Suprapubic skin (tissue), 4 donors: ENCODE results near the gene PEMT.

Source experiments
- EP300 ChIP-seq: sonication (generic); formaldehyde crosslinking; IDR thresholded peaks from one replicate; pipeline ENCODE4 v1.6.1; 2017; ENCODE audit warnings: antibody characterized with exemption
- POLR2A ChIP-seq, 2 donors: fragments of 450-650 bp; IDR thresholded peaks; one replicate each; pipeline ENCODE4 v1.6.1; 2017; ENCODE audit warnings: antibody characterized with exemption in 2 of 2, mild to moderate bottlenecking in 2 of 2, moderate library complexity in 2 of 2
- POLR2AphosphoS5 ChIP-seq, 3 donors: sonication (generic); formaldehyde crosslinking; IDR thresholded peaks; one replicate each; pipeline ENCODE4 v1.6.1; 2017; ENCODE audit warnings: antibody characterized with exemption in 3 of 3
- TF ChIP-seq, protein P1 (sequence below), 2 donors: fragments of 200-600 bp in 1 of 2; fragments of 450-650 bp in 1 of 2; sonication (generic) in 1 of 2; IDR thresholded peaks; one replicate each; pipeline ENCODE4 v1.5.1; 2016 to 2019; ENCODE audit warnings: antibody characterized with exemption in 2 of 2, mild to moderate bottlenecking in 1 of 2, moderate library complexity in 1 of 2

- TF ChIP-seq, protein P1, sequence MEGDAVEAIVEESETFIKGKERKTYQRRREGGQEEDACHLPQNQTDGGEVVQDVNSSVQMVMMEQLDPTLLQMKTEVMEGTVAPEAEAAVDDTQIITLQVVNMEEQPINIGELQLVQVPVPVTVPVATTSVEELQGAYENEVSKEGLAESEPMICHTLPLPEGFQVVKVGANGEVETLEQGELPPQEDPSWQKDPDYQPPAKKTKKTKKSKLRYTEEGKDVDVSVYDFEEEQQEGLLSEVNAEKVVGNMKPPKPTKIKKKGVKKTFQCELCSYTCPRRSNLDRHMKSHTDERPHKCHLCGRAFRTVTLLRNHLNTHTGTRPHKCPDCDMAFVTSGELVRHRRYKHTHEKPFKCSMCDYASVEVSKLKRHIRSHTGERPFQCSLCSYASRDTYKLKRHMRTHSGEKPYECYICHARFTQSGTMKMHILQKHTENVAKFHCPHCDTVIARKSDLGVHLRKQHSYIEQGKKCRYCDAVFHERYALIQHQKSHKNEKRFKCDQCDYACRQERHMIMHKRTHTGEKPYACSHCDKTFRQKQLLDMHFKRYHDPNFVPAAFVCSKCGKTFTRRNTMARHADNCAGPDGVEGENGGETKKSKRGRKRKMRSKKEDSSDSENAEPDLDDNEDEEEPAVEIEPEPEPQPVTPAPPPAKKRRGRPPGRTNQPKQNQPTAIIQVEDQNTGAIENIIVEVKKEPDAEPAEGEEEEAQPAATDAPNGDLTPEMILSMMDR (IDR thresholded peaks at IDR 0.05) = no peak
- no peak for TF ChIP-seq POLR2A (IDR thresholded peaks at IDR 0.05)
- no peak for TF ChIP-seq EP300
- TF ChIP-seq POLR2AphosphoS5 (IDR thresholded peaks at IDR 0.05) = no peak
Measured at GRCh38 chr17:17491031-17491471, 100.5 kb downstream of the PEMT start.
